GM19468 (cell line): ENCODE data around the gene USP3.

Source experiments
- ATAC-seq: cut with Tn5 transposase; IDR thresholded peaks from one replicate; pipeline ENCODE4 v1.9.1; 2021; ENCODE audit warnings: mild to moderate bottlenecking, moderate library complexity, moderate number of reproducible peaks; ENCODE audit not compliant: unreplicated experiment; ENCODE audit errors: extremely low read depth

USP3 gene

DNA sequence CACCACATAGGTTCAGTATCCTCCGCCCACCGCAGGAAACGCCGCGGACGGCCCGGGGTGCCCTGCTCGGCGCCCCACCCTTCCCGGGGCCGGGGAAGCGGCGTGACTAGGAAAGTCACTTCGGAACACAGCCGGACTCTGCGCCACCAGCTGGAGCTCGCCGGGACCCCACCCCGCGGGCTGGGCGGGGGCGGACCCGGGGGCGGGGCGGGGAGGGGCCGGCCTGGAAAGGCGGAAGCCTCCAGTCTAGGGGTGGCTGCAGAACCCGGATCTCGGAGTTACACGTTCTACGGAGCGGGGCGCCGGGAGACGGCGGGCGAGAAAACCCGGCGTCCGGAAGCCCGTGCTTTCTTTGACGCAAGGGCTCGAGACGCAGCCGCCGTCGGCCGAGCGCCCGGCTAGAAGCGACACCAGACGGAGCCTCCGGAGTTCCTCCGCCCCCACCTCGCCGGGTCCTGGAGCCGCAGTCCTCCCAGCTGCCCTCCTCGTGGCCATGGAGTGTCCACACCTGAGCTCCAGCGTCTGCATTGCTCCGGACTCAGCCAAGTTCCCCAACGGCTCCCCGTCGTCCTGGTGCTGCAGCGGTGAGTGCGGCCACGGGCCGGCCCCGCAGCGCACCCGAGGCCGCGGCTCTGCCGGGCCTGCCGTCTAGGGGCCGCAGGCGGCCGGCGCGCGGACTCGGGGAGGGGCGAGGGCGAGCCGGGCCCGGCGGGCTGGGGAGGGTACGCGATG is at the start of gene USP3:
Gene USP3, plus strand, starts transcription at position 347 of the 732 bp plus-strand sequence. Its CDS starts 147 bp downstream, at position 494.
- ATAC-seq, result peak; percentile 37

DNA sequence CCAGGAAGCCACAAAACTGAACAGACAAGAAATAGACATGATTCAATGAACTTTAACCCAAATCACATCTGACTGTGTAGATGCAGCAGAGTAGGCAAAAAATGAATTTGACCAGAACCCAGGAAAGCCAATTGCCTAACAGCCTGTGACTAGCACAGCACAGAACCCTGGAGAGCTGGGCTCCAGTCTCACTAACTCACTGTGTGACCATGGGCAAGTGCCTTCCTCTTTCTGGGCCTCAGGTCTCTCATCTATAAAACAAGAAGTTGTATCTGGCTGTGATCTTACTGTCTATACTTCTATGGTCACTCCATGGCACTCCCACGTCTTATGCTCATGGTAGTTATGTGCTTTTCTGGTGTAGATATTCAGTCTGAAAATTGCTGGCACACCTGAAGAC is 48.1 kb upstream of the USP3 start:
- ATAC-seq, result no peak

DNA sequence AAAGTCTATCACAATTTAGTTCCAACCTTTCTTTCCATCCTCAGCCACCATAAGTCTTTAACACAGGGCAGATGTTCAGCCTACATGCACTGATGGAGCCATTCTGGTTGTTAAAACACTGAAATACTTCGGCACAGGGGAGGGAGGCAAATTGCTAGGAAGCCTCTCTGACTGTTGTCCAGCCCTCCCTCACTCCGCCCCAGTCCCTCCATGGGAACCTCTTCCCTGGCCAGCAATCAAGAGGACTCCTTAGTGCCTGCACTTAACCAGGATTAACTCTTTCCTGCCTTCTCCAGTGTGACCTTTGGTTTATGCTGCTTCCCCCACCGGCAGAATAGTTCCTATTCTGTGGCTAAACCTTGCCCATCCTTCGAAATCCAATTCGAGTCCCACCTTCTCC is 47.0 kb upstream of the USP3 start:
- no peak for ATAC-seq

DNA sequence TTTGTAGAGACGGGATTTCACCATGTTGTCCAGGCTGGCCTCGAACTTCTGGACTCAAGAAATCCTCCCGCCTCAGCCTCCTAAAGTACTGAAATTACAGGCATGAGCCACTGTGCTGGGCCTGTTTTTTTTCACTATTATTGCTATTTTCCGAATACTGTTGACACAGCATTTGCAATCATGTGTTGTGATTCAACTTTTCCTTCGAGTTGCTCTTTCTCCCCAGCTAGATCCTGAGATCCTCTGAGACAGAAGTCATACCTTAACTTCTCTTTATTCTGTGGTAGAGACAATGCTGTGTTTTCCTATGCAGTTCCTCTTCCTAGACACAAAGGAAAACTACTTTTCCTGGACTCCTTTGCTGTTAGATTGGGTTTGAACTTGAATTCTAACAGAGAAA is 46.4 kb upstream of the USP3 start:
- no peak for ATAC-seq

- no peak for ATAC-seq
These were observed 45.5 kb upstream of the USP3 start for GRCh38 chr15:63458794-63459395.

DNA sequence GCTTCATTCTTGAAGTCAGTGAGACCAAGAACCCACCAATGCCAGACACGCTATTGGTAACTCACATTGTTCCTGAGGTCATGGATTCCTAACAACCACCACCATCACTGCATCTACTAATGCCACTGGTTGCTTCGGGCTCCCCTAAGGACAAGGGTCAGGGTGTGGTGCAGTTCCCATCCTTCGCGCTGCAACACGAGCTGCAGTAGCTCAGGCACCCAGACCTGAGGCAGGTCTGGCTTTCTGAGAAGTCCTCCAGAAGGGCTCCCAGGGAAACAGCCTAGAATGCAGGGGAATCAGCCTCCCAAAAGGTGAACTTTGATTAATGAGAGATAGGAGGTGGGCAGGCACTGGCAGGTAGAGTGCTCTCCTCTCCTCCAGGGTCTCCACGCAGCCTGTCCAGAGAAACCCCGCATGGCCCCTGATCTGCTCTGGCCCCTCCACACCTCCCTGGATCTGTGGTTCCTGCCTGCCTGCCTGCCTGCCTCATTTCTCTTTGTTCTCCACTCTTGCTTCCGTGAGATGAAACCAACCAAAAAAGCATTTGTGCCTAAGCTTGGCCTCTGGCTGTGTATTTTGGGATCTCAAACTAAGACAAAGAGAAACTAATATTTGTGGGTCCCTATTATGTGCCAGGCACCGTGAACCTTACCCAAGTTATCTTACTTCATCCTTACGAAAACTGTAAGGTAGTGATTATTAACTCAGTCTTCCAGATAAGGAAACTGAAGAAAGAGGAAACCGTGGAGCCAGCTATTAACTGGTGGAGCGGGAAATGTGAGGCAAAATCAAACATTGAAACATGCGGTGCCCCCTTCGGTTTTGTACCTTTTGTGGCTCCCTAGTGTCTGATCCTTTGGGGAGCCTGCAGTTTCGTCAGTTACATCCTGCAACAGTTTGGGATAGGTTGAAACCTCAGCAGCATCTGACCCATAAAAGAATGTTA is 43.9 kb upstream of the USP3 start:
- ATAC-seq, result no peak

DNA sequence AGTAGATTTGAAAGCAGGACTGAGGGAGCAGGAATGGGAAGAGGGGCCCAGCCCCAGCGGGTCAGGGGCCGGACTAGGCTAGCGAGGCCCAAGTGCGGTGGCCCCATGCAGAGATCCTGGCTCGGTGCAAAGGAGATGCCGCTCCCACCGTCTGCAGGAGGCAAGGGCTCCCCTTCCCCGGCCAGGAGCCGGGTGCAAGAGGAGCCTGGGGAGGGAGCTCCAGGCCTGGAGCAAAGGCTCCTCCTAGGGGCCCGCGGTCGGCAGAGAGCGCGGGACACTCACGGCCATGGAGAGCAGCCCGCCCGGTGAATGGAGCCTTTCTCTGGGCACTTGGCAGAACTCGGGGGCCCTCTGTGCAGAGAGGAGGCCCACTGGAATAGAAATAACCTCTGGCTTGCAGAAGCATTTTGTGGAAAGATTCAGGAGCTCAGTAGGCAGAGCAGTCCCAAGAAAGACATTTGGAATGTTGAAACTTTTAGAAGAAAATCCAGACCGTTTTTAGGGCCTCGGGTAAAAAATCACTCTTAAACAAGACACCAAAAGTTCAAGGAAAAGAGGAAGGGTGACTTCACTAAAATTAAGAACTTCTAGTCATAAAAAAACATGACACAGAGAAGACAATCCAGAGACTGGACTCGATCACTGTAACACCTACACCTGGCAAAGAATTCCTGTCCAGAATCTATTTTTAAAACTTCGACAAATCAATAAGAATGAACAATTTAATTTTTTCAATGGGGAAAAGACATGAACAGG is 43.0 kb upstream of the USP3 start:
- no peak for ATAC-seq

GRCh38 chr15:63462088-63462487 is 42.3 kb upstream of the USP3 start:
- ATAC-seq, result no peak

GRCh38 chr15:63463036-63463435 is 41.4 kb upstream of the USP3 start:
- ATAC-seq, result no peak

- no peak for ATAC-seq
These were observed 40.6 kb upstream of the USP3 start for GRCh38 chr15:63463793-63464192.

- no peak for ATAC-seq
These were observed 39.3 kb upstream of the USP3 start for GRCh38 chr15:63465104-63465503.

GRCh38 chr15:63466378-63467192 is 37.8 kb upstream of the USP3 start:
- peak; percentile 38 for ATAC-seq

GRCh38 chr15:63469190-63469589 is 35.2 kb upstream of the USP3 start:
- ATAC-seq, result no peak

- ATAC-seq, result no peak
These were observed 34.4 kb upstream of the USP3 start for GRCh38 chr15:63469984-63470383.

DNA sequence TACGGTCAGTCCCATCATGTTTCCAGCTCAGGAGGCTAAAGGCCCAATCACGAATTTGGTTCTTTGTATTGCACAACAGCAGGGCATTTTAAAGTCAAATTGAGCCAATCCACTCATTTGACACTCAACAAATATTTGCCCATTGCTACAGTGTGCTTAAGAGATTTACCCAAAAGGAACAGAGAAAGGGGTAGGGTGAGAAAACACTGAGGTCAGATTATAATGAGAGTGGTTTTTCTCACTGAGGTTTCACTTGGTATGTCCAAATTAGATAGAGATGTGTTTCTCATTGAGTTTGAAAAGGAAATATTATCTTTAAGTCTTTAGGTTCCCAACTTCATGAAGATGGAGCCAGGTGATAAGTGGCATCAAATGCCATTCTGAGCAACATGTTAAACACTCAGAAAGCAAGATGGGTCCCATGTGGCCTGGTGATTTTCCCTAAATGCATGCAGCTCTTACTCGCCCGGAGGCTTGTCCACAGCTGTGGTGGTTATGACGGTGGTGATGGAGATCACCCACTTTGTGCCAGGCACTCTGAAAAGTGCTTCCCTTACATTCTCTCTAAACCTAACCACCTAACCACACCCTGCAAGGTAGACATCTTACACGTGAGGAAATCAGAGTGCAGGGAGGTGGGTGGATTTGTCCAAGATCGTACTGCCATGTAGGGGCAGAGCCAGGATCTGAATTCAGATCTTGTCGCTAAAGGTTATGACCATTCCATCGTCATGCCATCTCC is 31.2 kb upstream of the USP3 start:
- no peak for ATAC-seq

GRCh38 chr15:63473749-63473998 is 30.7 kb upstream of the USP3 start:
- no peak for ATAC-seq

- ATAC-seq, result peak; percentile 55
These were observed 30.2 kb upstream of the USP3 start for GRCh38 chr15:63473999-63474809.

DNA sequence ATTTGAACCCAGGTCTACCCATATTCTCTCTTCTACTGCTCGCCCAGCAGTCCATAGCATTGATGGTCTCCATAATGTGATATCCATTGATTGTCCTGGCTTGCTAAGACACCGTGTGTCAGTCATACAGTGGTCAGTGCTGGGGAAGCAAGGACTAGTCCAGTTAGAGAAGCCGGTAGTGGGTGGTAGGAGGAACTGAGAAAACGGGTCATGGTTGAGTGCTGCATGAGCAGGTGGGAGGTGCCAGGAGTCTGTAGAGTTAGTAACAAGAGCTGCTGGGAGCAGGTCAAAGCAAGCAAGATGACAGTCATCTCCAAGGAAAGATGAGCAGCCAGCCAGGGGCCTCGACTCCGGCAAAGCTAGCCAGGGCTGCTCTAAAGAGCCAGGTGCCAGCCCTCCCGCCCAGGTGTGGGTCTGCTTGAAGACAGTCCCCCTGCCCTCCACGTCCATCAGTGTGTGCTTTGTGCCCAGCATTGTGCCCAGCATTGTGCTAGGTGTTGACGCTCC is 29.5 kb upstream of the USP3 start:
- ATAC-seq, result peak; percentile 27
